Osteocyte (in vitro differentiated cells): Measurements from ENCODE around the gene HMGCS2. TPM values are rescaled to one million over a fixed set of nuclear protein-coding genes. Genes with fewer than 3 reads are reported as not detected.

ENCODE experiments used
- DNase-seq: peaks from one replicate; pipeline ENCODE4 v3.0.0; 2021; ENCODE audit warnings: mixed read lengths; ENCODE audit not compliant: unreplicated experiment; ENCODE audit errors: extremely low spot score
- H3K27ac Mint-ChIP-seq: one replicate; pipeline ENCODE4 v1.8.0; 2021; ENCODE audit warnings: mild to moderate bottlenecking, mixed read lengths; ENCODE audit not compliant: unreplicated experiment
- H3K27me3 Mint-ChIP-seq: one replicate; pipeline ENCODE4 v1.8.0; 2021; ENCODE audit warnings: mixed read lengths; ENCODE audit not compliant: unreplicated experiment
- H3K36me3 Mint-ChIP-seq: one replicate; pipeline ENCODE4 v1.8.0; 2021; ENCODE audit warnings: mixed read lengths; ENCODE audit not compliant: unreplicated experiment
- H3K4me1 Mint-ChIP-seq: one replicate; pipeline ENCODE4 v1.8.0; 2021; ENCODE audit warnings: mixed read lengths; ENCODE audit not compliant: unreplicated experiment
- H3K4me3 Mint-ChIP-seq: one replicate; pipeline ENCODE4 v1.8.0; 2021; ENCODE audit warnings: mild to moderate bottlenecking, moderate library complexity, mixed read lengths; ENCODE audit not compliant: unreplicated experiment
- H3K9me3 Mint-ChIP-seq: one replicate; pipeline ENCODE4 v1.8.0; 2021; ENCODE audit warnings: mixed read lengths; ENCODE audit not compliant: unreplicated experiment
- CTCF ChIP-seq: fragments of 200-600 bp; sonication (generic); IDR thresholded peaks from 2 replicates; pipeline ENCODE4 v1.5.0; 2021; ENCODE audit warnings: antibody characterized with exemption, mild to moderate bottlenecking, moderate library complexity
- total RNA-seq: library from RNA; stranded (reverse); gene quantifications from 2 replicates; pipeline ENCODE4 v1.2.1, GENCODE V29; 2021

Gene HMGCS2
- total RNA-seq, 1 donor from 2014 or later = not detected

- no peak for TF ChIP-seq CTCF
- no peak for DNase-seq
- H3K27me3 Mint-ChIP-seq = peaks cover 83% of the 10 kb centered on the region
- no peak overlapping the region for H3K27ac Mint-ChIP-seq
- H3K4me1 Mint-ChIP-seq = peaks cover 1% of the 10 kb centered on the region
- H3K36me3 Mint-ChIP-seq = no peaks in the 10 kb centered on the region
- no peaks in the 10 kb centered on the region for H3K9me3 Mint-ChIP-seq
- H3K4me3 Mint-ChIP-seq = no peak overlapping the region
Observed at GRCh38 chr1:119806489-119806888, 37.8 kb upstream of the HMGCS2 start.

- TF ChIP-seq CTCF = no peak
- no peaks in the 10 kb centered on the region for H3K36me3 Mint-ChIP-seq
- no peak overlapping the region for H3K4me3 Mint-ChIP-seq
- H3K27ac Mint-ChIP-seq = no peak overlapping the region
- peaks cover 1% of the 10 kb centered on the region for H3K4me1 Mint-ChIP-seq
- no peaks in the 10 kb centered on the region for H3K9me3 Mint-ChIP-seq
- peaks cover 75% of the 10 kb centered on the region for H3K27me3 Mint-ChIP-seq
- DNase-seq = no peak
Observed at GRCh38 chr1:119805746-119806145, 37.0 kb upstream of the HMGCS2 start.

DNA sequence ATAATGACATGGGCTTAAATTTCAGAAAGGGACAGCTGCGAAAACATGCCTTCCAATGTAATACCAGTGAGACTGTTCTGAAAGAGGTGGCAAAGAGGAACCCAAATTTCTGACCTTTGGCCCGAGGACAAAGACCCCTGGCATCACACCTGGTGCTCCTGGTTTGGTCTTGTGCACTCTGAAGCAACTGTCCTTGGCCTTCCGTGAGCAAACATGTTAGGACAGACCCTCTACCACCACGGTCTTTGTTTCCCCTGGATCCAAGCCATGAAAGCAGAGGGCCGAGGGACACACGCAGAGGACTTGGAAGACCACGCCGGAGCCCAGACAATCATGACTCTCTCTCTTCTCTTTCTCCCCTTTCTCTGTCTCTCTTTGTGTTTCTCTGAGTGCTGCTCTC, 36.5 kb upstream of the HMGCS2 start:
- no peak overlapping the region for H3K4me3 Mint-ChIP-seq
- no peaks in the 10 kb centered on the region for H3K36me3 Mint-ChIP-seq
- H3K4me1 Mint-ChIP-seq = peaks cover 1% of the 10 kb centered on the region
- TF ChIP-seq CTCF = no peak
- no peak overlapping the region for H3K27ac Mint-ChIP-seq
- peaks cover 70% of the 10 kb centered on the region for H3K27me3 Mint-ChIP-seq
- no peak for DNase-seq
- no peaks in the 10 kb centered on the region for H3K9me3 Mint-ChIP-seq

- no peaks in the 10 kb centered on the region for H3K4me1 Mint-ChIP-seq
- DNase-seq = no peak
- H3K27me3 Mint-ChIP-seq = peaks cover 31% of the 10 kb centered on the region
- H3K27ac Mint-ChIP-seq = no peak overlapping the region
- no peaks in the 10 kb centered on the region for H3K9me3 Mint-ChIP-seq
- H3K36me3 Mint-ChIP-seq = no peaks in the 10 kb centered on the region
- no peak overlapping the region for H3K4me3 Mint-ChIP-seq
- no peak for TF ChIP-seq CTCF
Observed at GRCh38 chr1:119799599-119800177, 31.0 kb upstream of the HMGCS2 start.

- Mint-ChIP-seq H3K9me3 (no peaks in the 10 kb centered on the region), H3K4me1 (no peaks in the 10 kb centered on the region), H3K36me3 (no peaks in the 10 kb centered on the region), H3K27ac (no peak overlapping the region), H3K27me3 (peaks cover 29% of the 10 kb centered on the region), H3K4me3 (no peak overlapping the region)
- TF ChIP-seq CTCF = no peak
- DNase-seq = no peak
Observed at GRCh38 chr1:119799003-119799402, 30.3 kb upstream of the HMGCS2 start.
